Mesendoderm (in vitro differentiated cells): Measurements from ENCODE around the gene WFDC5.
A peak's percentile ranks its signal among the peaks of the same experiment; 100 is the strongest.
"Not testable (repeated sequence)": the region's sequence is repeated elsewhere in the genome, so short reads cannot be mapped to it uniquely, and the experiment has no call there.

Experiments used
- DNase-seq: peaks from one replicate; pipeline ENCODE4 v3.0.0; 2013
- H2AK5ac ChIP-seq: 2 replicates; pipeline ENCODE4 v1.6.1; 2013; ENCODE audit warnings: low read length, inconsistent platforms
- H2BK120ac ChIP-seq: 2 replicates; pipeline ENCODE4 v1.6.1; 2013; ENCODE audit warnings: low read depth, mild to moderate bottlenecking, low read length, moderate library complexity, mixed read lengths
- H2BK15ac ChIP-seq: replicated peaks from 2 replicates; pipeline ENCODE4 v1.6.1; 2013; ENCODE audit warnings: low read depth, mild to moderate bottlenecking, moderate library complexity
- H2BK5ac ChIP-seq: 2 replicates; pipeline ENCODE4 v1.6.1; 2013; ENCODE audit warnings: low read length, inconsistent platforms
- H3K18ac ChIP-seq: 2 replicates; pipeline ENCODE4 v1.6.1; 2013; ENCODE audit warnings: mild to moderate bottlenecking, low read length, mixed read lengths
- H3K23ac ChIP-seq: one replicate; pipeline ENCODE4 v1.6.1; 2013; ENCODE audit warnings: low read length
- H3K27ac ChIP-seq: 2 replicates; pipeline ENCODE4 v1.5.1; 2013; ENCODE audit warnings: low read depth, mild to moderate bottlenecking, inconsistent platforms, low read length, moderate library complexity
- H3K27me3 ChIP-seq: 2 replicates; pipeline ENCODE4 v1.6.1; 2013; ENCODE audit warnings: low read length, control low read depth, mild to moderate bottlenecking, inconsistent platforms; ENCODE audit not compliant: insufficient read depth, poor library complexity
- H3K36me3 ChIP-seq: 2 replicates; pipeline ENCODE4 v1.6.1; 2013; ENCODE audit warnings: low read length, inconsistent platforms; ENCODE audit not compliant: control insufficient read depth, insufficient read depth
- H3K4ac ChIP-seq: one replicate; pipeline ENCODE4 v1.6.1; 2013; ENCODE audit warnings: low read depth, mild to moderate bottlenecking, low read length, moderate library complexity
- H3K4me1 ChIP-seq: 2 replicates; pipeline ENCODE4 v1.6.1; 2013; ENCODE audit warnings: low read depth, low read length, inconsistent platforms; ENCODE audit not compliant: control insufficient read depth
- H3K4me2 ChIP-seq: 2 replicates; pipeline ENCODE4 v1.6.1; 2013; ENCODE audit warnings: low read length
- H3K4me3 ChIP-seq: 2 replicates; pipeline ENCODE4 v1.5.1; 2013; ENCODE audit warnings: mild to moderate bottlenecking, low read length
- H3K56ac ChIP-seq: one replicate; pipeline ENCODE4 v1.6.1; 2013; ENCODE audit warnings: low read length
- H3K79me1 ChIP-seq: 2 replicates; pipeline ENCODE4 v1.6.1; 2013; ENCODE audit warnings: low read length, inconsistent platforms
- H3K79me2 ChIP-seq: 2 replicates; pipeline ENCODE4 v1.6.1; 2013; ENCODE audit warnings: mild to moderate bottlenecking, low read length; ENCODE audit not compliant: control insufficient read depth, insufficient read depth
- H3K9ac ChIP-seq: 2 replicates; pipeline ENCODE4 v1.6.1; 2013; ENCODE audit warnings: low read length, inconsistent platforms
- H4K5ac ChIP-seq: one replicate; pipeline ENCODE4 v1.6.1; 2013; ENCODE audit warnings: low read length
- H4K8ac ChIP-seq: one replicate; pipeline ENCODE4 v1.6.1; 2013; ENCODE audit warnings: low read depth, mild to moderate bottlenecking, control low read depth, low read length, moderate library complexity
- WGBS: extraction: QIAGEN DNeasy Blood & Tissue Kit; methylation state at CpG from one replicate; pipeline ENCODE4 v1.1.7; 2013; ENCODE audit warnings: low lambda C conversion rate, missing lambda C conversion rate; ENCODE audit not compliant: insufficient coverage; ENCODE audit errors: extremely low coverage; 5-methylcytosine and 5-hydroxymethylcytosine counted together

Gene WFDC5

DNA sequence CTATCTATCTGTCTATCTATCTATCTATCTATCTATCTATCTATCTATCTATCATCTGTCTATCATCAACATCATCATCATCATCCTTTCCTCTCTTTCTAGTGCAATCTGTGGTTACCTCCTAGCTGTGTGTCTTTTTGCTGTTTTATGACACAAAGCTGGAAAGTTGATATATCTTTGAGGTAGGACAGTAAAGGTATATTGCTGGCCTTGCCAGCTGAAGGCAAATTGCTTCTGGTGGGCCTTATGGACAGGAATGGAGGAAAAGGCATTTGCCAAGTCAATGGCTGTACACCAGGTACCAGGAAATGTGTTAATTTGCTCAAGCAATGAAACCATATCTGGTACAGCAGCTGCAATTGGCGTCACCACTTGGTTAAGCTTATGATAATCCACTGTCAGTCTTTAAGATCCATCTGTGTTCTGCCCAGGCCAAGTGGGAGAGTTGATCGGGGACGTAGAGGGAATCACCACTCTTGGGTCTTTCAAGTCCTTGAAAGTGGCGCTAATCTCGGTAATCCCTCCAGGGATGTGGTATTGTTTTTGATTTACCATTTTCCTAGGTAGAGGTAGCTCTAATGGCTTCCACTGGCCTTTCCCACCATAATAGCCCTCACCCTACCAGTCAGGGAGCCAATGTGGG is 24.9 kb upstream of the WFDC5 start:
- H3K9ac ChIP-seq, H3K79me1 ChIP-seq, H3K56ac ChIP-seq, H3K4me3 ChIP-seq, H3K79me2 ChIP-seq, H3K27ac ChIP-seq, H4K8ac ChIP-seq, H3K4me2 ChIP-seq, H3K18ac ChIP-seq, H3K27me3 ChIP-seq, H2BK120ac ChIP-seq, DNase-seq, H2BK15ac ChIP-seq, H3K4ac ChIP-seq, H2AK5ac ChIP-seq, H2BK5ac ChIP-seq, H3K23ac ChIP-seq, H3K36me3 ChIP-seq, H3K4me1 ChIP-seq, H4K5ac ChIP-seq: not testable (repeated sequence)
- no CpG with 5 or more reads among the region's 5 CpGs for WGBS

DNA sequence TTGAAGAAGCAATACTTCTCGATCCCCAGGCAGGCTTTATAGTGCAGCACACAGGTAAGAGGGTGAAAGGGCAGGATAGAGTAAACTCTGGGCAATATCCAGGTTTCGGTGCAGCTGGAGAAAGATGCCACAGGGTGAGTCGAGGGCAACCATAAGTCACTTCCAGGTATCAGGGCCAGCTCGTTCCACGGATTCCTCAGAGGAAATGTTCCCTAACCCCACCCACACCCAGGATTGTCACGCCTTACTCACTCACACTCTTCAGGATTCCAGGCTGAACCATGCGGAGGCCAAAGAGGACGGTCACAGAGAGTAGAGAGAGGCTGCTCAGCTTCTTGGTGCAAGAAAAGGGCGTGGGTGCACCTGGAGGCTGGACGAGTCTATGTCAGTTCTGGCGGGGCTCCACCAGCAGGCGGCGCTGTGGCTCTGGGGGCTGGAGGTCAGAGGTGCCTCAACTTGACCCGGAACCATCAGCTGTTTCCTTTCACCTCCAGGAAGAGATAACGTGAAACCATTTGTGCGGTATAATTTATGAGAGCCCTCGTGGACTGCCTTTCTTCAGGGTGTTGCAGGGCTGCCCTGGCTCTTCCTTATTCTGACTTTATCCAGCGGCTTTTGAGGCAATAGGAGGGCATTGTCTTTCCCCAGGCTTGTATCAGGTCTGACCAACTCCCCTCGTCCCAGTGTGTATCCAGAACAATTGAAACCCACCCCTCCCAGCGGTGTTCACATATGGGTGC is 23.8 kb upstream of the WFDC5 start:
- no peak overlapping the region for H4K5ac ChIP-seq
- no peak overlapping the region for H3K9ac ChIP-seq
- H3K4me1 ChIP-seq, result no peaks in the 10 kb centered on the region
- no CpG with 5 or more reads among the region's 20 CpGs for WGBS
- H3K4ac ChIP-seq, result no peak overlapping the region
- H2AK5ac ChIP-seq, result no peak overlapping the region
- H3K27me3 ChIP-seq, result no peaks in the 10 kb centered on the region
- no peak overlapping the region for H2BK120ac ChIP-seq
- no peak overlapping the region for H3K56ac ChIP-seq
- no peak overlapping the region for H2BK5ac ChIP-seq
- no peak overlapping the region for H3K4me2 ChIP-seq
- H4K8ac ChIP-seq, result no peak overlapping the region
- no peaks in the 10 kb centered on the region for H3K79me2 ChIP-seq
- no peak overlapping the region for H3K23ac ChIP-seq
- no peak overlapping the region for H3K4me3 ChIP-seq
- no peak overlapping the region for H3K18ac ChIP-seq
- no peaks in the 10 kb centered on the region for H3K36me3 ChIP-seq
- peak; percentile 74 for DNase-seq
- H3K27ac ChIP-seq, result no peak overlapping the region
- no peak overlapping the region for H2BK15ac ChIP-seq
- no peaks in the 10 kb centered on the region for H3K79me1 ChIP-seq

DNA sequence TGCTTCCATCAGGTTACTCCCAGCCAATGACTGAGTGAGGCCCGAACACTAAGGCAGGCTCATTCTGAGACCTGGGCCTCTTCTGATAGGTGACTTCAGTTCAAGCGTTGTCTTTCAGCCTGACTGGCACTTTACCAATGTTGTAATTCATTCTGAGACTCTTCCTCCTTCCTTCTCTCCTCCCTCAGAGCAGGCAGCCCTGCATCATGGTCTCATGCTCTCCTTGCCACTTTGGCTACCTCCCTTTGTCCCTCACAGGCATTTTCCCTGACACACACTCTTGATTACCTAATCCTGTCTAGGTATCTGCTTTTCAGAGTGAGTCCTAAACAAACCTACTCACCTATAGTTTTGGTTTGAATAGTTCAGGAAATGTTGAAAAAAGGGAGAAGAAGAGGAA is 21.9 kb upstream of the WFDC5 start:
- H2BK120ac ChIP-seq, result no peak overlapping the region
- H3K9ac ChIP-seq, result no peak overlapping the region
- H3K79me2 ChIP-seq, result no peaks in the 10 kb centered on the region
- no peak overlapping the region for H3K4ac ChIP-seq
- H3K23ac ChIP-seq, result no peak overlapping the region
- H3K36me3 ChIP-seq, result no peaks in the 10 kb centered on the region
- H3K56ac ChIP-seq, result peak overlapping the region; percentile 2
- WGBS, result no CpG with 5 or more reads among the region's 2 CpGs
- no peaks in the 10 kb centered on the region for H3K27me3 ChIP-seq
- DNase-seq, result no peak
- H2BK5ac ChIP-seq, result no peak overlapping the region
- H3K4me1 ChIP-seq, result no peaks in the 10 kb centered on the region
- no peak overlapping the region for H3K4me3 ChIP-seq
- H3K4me2 ChIP-seq, result no peak overlapping the region
- H2AK5ac ChIP-seq, result no peak overlapping the region
- H4K5ac ChIP-seq, result no peak overlapping the region
- H2BK15ac ChIP-seq, result no peak overlapping the region
- no peak overlapping the region for H3K27ac ChIP-seq
- H3K18ac ChIP-seq, result no peak overlapping the region
- H3K79me1 ChIP-seq, result no peaks in the 10 kb centered on the region
- no peak overlapping the region for H4K8ac ChIP-seq

DNA sequence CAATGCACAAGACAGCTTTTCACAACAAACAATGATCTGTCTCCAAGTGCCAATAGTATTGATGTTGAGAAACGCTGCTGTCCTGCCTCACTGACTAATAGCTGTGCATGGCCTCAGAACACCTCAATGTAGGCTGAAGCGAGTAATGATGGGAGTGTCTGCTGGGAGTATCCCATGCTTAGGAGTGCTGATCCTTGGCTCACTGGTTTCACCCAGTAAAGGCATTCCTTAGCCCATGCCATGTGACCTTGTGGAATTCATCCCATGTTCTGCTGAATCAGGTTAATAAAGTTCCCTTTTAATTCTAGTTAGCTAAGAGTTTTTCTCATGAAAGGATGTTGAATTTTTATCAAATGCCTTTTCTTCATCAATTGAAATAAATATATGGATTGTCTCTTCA is 13.1 kb upstream of the WFDC5 start:
- Histone ChIP-seq H2BK120ac (no peak overlapping the region), H3K56ac (no peak overlapping the region)
- WGBS, result no CpG with 5 or more reads among the region's 2 CpGs

DNA sequence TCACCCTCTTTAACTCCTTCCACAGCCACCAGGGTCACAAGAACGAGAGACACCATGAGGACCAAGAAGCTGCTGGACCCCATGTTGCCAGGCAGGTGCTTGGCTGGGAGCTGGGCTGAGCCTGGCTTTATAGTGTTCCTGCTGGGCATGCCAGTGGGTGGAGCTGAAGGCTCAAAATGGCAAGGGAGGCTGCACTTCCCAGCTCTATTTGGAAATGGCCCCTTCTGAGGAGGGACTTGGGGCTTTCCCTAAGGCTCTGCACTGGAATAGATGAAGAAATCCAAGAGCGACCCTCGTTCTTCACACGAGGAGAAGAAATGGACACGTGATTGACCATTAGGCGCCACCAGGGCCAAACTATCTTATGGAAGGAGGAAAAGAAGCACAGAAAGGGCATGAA is 9.4 kb upstream of the WFDC5 start, which contains the start of gene WFDC12:
Gene WFDC12 (minus strand): TSS at position 101 of the 400 bp plus-strand sequence. CDS start 18 bp downstream, at position 83.
- no peak within 1 kb of the TSS for H3K4ac ChIP-seq
- H3K4me1 ChIP-seq, result no peaks in the 10 kb centered on the region
- no peak within 1 kb of the TSS for H3K27ac ChIP-seq
- H2BK15ac ChIP-seq, result no peak within 1 kb of the TSS
- H3K23ac ChIP-seq, result no peak within 1 kb of the TSS
- no peak within 1 kb of the TSS for H4K5ac ChIP-seq
- H3K18ac ChIP-seq, result no peak within 1 kb of the TSS
- H3K9ac ChIP-seq, result no peak within 1 kb of the TSS
- no peaks in the 10 kb centered on the region for H3K79me2 ChIP-seq
- H3K79me1 ChIP-seq, result no peaks in the 10 kb centered on the region
- no peak within 1 kb of the TSS for H2AK5ac ChIP-seq
- no peak for DNase-seq
- H2BK120ac ChIP-seq, result no peak within 1 kb of the TSS
- H3K27me3 ChIP-seq, result no peaks in the 10 kb centered on the region
- WGBS, result no CpG with 5 or more reads among the region's 6 CpGs
- no peaks in the 10 kb centered on the region for H3K36me3 ChIP-seq
- H2BK5ac ChIP-seq, result no peak within 1 kb of the TSS
- no peak within 1 kb of the TSS for H3K4me3 ChIP-seq
- no peak within 1 kb of the TSS for H4K8ac ChIP-seq
- no peak within 1 kb of the TSS for H3K4me2 ChIP-seq
- H3K56ac ChIP-seq, result no peak within 1 kb of the TSS

More for the DNA sequence above, 13.1 kb upstream of the WFDC5 start:
- no peak overlapping the region for H3K4me3 ChIP-seq
- no peak overlapping the region for H3K23ac ChIP-seq
- peak; percentile 28 for DNase-seq
- no peak overlapping the region for H3K18ac ChIP-seq
- no peaks in the 10 kb centered on the region for H3K79me1 ChIP-seq
- no peak overlapping the region for H3K4me2 ChIP-seq
- no peak overlapping the region for H4K8ac ChIP-seq
- no peaks in the 10 kb centered on the region for H3K4me1 ChIP-seq
- H2BK15ac ChIP-seq, result no peak overlapping the region
- no peaks in the 10 kb centered on the region for H3K27me3 ChIP-seq
- no peak overlapping the region for H4K5ac ChIP-seq
- no peak overlapping the region for H3K9ac ChIP-seq
- no peak overlapping the region for H2BK5ac ChIP-seq
- H3K36me3 ChIP-seq, result no peaks in the 10 kb centered on the region
- no peak overlapping the region for H2AK5ac ChIP-seq
- no peak overlapping the region for H3K27ac ChIP-seq
- H3K4ac ChIP-seq, result no peak overlapping the region
- H3K79me2 ChIP-seq, result no peaks in the 10 kb centered on the region
